HG03045 (cell line): ENCODE results near the gene BTBD6.

Experiments used
- ATAC-seq: cut with Tn5 transposase; IDR thresholded peaks from one replicate; pipeline ENCODE4 v1.9.1; 2021; ENCODE audit warnings: mild to moderate bottlenecking, moderate library complexity; ENCODE audit not compliant: unreplicated experiment

BTBD6 gene

GRCh38 chr14:105211086-105211757 is 37.1 kb upstream of the BTBD6 start:
- ATAC-seq, result no peak

GRCh38 chr14:105211758-105212089 is 36.6 kb upstream of the BTBD6 start:
- ATAC-seq, result no peak

GRCh38 chr14:105212541-105213300 is 35.6 kb upstream of the BTBD6 start:
- no peak for ATAC-seq

- no peak for ATAC-seq
These were observed 35.0 kb upstream of the BTBD6 start for GRCh38 chr14:105213361-105213760.

- ATAC-seq, result no peak
These were observed 33.9 kb upstream of the BTBD6 start for GRCh38 chr14:105214324-105214915.

- ATAC-seq, result no peak
These were observed 32.7 kb upstream of the BTBD6 start for GRCh38 chr14:105215602-105216001.

- ATAC-seq, result no peak
These were observed 31.7 kb upstream of the BTBD6 start for GRCh38 chr14:105216490-105217247.

- no peak for ATAC-seq
These were observed 30.6 kb upstream of the BTBD6 start for GRCh38 chr14:105217774-105218173.

- no peak for ATAC-seq
These were observed 29.7 kb upstream of the BTBD6 start for GRCh38 chr14:105218611-105219010.

- no peak for ATAC-seq
These were observed 29.2 kb upstream of the BTBD6 start for GRCh38 chr14:105219043-105219612.

GRCh38 chr14:105219753-105220152 is 28.6 kb upstream of the BTBD6 start:
- no peak for ATAC-seq

- no peak for ATAC-seq
These were observed 27.4 kb upstream of the BTBD6 start for GRCh38 chr14:105220699-105221597.

- no peak for ATAC-seq
These were observed 26.6 kb upstream of the BTBD6 start for GRCh38 chr14:105221598-105222178.

GRCh38 chr14:105223260-105223659 is 25.1 kb upstream of the BTBD6 start:
- no peak for ATAC-seq

GRCh38 chr14:105223770-105224544 is 24.4 kb upstream of the BTBD6 start:
- no peak for ATAC-seq

GRCh38 chr14:105224845-105225570 is 23.3 kb upstream of the BTBD6 start:
- ATAC-seq, result no peak

GRCh38 chr14:105226198-105226597 is 22.1 kb upstream of the BTBD6 start:
- no peak for ATAC-seq

- ATAC-seq, result no peak
These were observed 21.0 kb upstream of the BTBD6 start for GRCh38 chr14:105227346-105227745.
